Stomach (tissue), 9 donors: ENCODE results near the gene GPC6. TPM values are rescaled to one million over a fixed set of nuclear protein-coding genes. Genes with fewer than 3 reads are reported as not detected.

Experiments
- DNase-seq, 2 donors: peaks; one replicate each; pipeline versions ENCODE4 v3.0.0 to v3.0.0-alpha.2; 2013 to 2019
- H3K27ac ChIP-seq, 5 donors: fragments of 200-600 bp in 4 of 5; sonication (generic) in 4 of 5; one replicate each; pipeline ENCODE4 v1.5.1; 2013 to 2019; ENCODE audit warnings: mild to moderate bottlenecking in 1 of 5, moderate library complexity in 1 of 5
- H3K27me3 ChIP-seq, 3 donors: fragments of 200-600 bp; sonication (generic); one replicate each; pipeline ENCODE4 v1.5.1; 2017 to 2019; ENCODE audit warnings: mixed run types in 1 of 3
- H3K36me3 ChIP-seq, 4 donors: fragments of 200-600 bp; sonication (generic); 1 replicate in 3 of 4; 2 replicates in 1 of 4; pipeline ENCODE4 v1.5.1; 2016 to 2019
- H3K4me1 ChIP-seq, 4 donors: fragments of 200-600 bp; sonication (generic); one replicate each; pipeline ENCODE4 v1.5.1; 2016 to 2019
- H3K4me3 ChIP-seq, 4 donors: fragments of 200-600 bp; sonication (generic) in 3 of 4; one replicate each; pipeline ENCODE4 v1.5.1; 2016 to 2019; ENCODE audit warnings: mild to moderate bottlenecking in 1 of 4
- H3K9me3 ChIP-seq, 4 donors: fragments of 200-600 bp; sonication (generic); one replicate each; pipeline ENCODE4 v1.5.1; 2016 to 2019
- CTCF ChIP-seq, 7 experiments: fragments of 450-650 bp in 4 of 7; fragments of 200-600 bp in 3 of 7; sonication (generic) in 3 of 7; IDR thresholded peaks; one replicate each; pipeline ENCODE4 v1.5.1; 2016 to 2019; ENCODE audit warnings: antibody characterized with exemption in 7 of 7, control low read depth in 2 of 7, mild to moderate bottlenecking in 1 of 7
- EP300 ChIP-seq: sonication (generic); formaldehyde crosslinking; IDR thresholded peaks from one replicate; pipeline ENCODE4 v1.6.1; 2017; ENCODE audit warnings: antibody characterized with exemption
- POLR2A ChIP-seq, 4 donors: fragments of 450-650 bp; IDR thresholded peaks; one replicate each; pipeline ENCODE4 v1.6.1; 2016; ENCODE audit warnings: antibody characterized with exemption in 4 of 4, control low read depth in 2 of 4, mild to moderate bottlenecking in 1 of 4, moderate library complexity in 1 of 4
- POLR2AphosphoS5 ChIP-seq, 3 donors: sonication (generic); formaldehyde crosslinking; IDR thresholded peaks; one replicate each; pipeline ENCODE4 v1.6.1; 2016; ENCODE audit warnings: antibody characterized with exemption in 3 of 3
- WGBS, 5 donors: extraction: QIAGEN DNeasy Blood & Tissue Kit in 3 of 5; methylation state at CpG; one replicate each; pipeline versions ENCODE4 v1.1.5 to v1.1.7; 2013 to 2018; 5-methylcytosine and 5-hydroxymethylcytosine counted together
- intact Hi-C: fragments of 100-400 bp; cut with DNase I; formaldehyde crosslinking; loops from one replicate; pipeline ENCODE4 v1.15.1; 2023; ENCODE audit warnings: low total_unique reads
- polyA plus RNA-seq, 3 donors: library from polyadenylated mRNA; stranded (reverse); fragments of 200-250 nt; gene quantifications; one replicate each; pipeline ENCODE4 v1.2.3, GENCODE V29; 2013
- total RNA-seq, 5 donors: library from RNA; depleted of rRNA; stranded (reverse); fragments of >200 nt; gene quantifications; one replicate each; pipeline versions ENCODE4 v1.1.0 to v1.2.3, GENCODE V29; 2014 to 2016
- donor health status: healthy with polysubstance abuse.
- donor health status: Bipolar disorder and iron deficiency.
- donor health status: healthy.

GPC6 gene
- total and polyA plus RNA-seq, 8 donors = 0.70 to 52.7 (median 5.6) TPM

- no peak for DNase-seq
- Histone ChIP-seq H3K4me1 (no peaks in the 10 kb centered on the region), H3K4me3 (no peak overlapping the region), H3K27ac (no peak overlapping the region), H3K9me3 (peaks cover 0 to 8% (median 2%) of the 10 kb centered on the region in 4 donors), H3K27me3 (no peaks in the 10 kb centered on the region), H3K36me3 (no peaks in the 10 kb centered on the region)
- no peak for TF ChIP-seq EP300
- intact Hi-C loops = no loop called here
- WGBS, 5 donors = 38 to 65% (median 43%) methylated on average over 3 of the region's 3 CpGs
Observed at GRCh38 chr13:93721483-93721882, 494.9 kb downstream of the GPC6 start.

- no peak for DNase-seq
- no peaks in the 10 kb centered on the region for H3K4me1 ChIP-seq
- no peaks in the 10 kb centered on the region for H3K27me3 ChIP-seq
- WGBS, 5 donors = 57 to 79% (median 74%) methylated on average over 3 of the region's 3 CpGs
- H3K4me3 ChIP-seq = no peak overlapping the region
- intact Hi-C loops = no loop called here
- no peak overlapping the region for H3K27ac ChIP-seq
- no peaks in the 10 kb centered on the region for H3K36me3 ChIP-seq
- H3K9me3 ChIP-seq = peaks cover 0 to 8% (median 2%) of the 10 kb centered on the region in 4 donors
- TF ChIP-seq CTCF (IDR thresholded peaks at IDR 0.05) = no peak
- TF ChIP-seq POLR2AphosphoS5 (IDR thresholded peaks at IDR 0.05) = no peak
- no peak for TF ChIP-seq POLR2A (IDR thresholded peaks at IDR 0.05)
- no peak for TF ChIP-seq EP300
Observed at GRCh38 chr13:93723316-93723715, 496.7 kb downstream of the GPC6 start.

- DNase-seq = no peak
- H3K4me1 ChIP-seq = no peaks in the 10 kb centered on the region
- peaks cover 0 to 7% (median under 1%) of the 10 kb centered on the region in 4 donors for H3K9me3 ChIP-seq
- H3K27me3 ChIP-seq = no peaks in the 10 kb centered on the region
- TF ChIP-seq POLR2A (IDR thresholded peaks at IDR 0.05) = no peak
- no peak for TF ChIP-seq POLR2AphosphoS5 (IDR thresholded peaks at IDR 0.05)
- no peak for TF ChIP-seq EP300
- TF ChIP-seq CTCF (IDR thresholded peaks at IDR 0.05) = no peak
- no peak overlapping the region for H3K27ac ChIP-seq
- no peaks in the 10 kb centered on the region for H3K36me3 ChIP-seq
- no peak overlapping the region for H3K4me3 ChIP-seq
- 42 to 78% (median 64%) methylated on average over 1 of the region's 1 CpG for WGBS, 5 donors
- intact Hi-C loops = no loop called here
Observed at GRCh38 chr13:93724187-93724586, 497.6 kb downstream of the GPC6 start.

GRCh38 chr13:93726173-93726957 is 499.8 kb downstream of the GPC6 start:
- peaks cover 0 to 4% (median 0%) of the 10 kb centered on the region in 4 donors for H3K9me3 ChIP-seq
- TF ChIP-seq EP300 (no peak), POLR2AphosphoS5 (IDR thresholded peaks at IDR 0.05) (no peak), POLR2A (IDR thresholded peaks at IDR 0.05) (no peak), CTCF (IDR thresholded peaks at IDR 0.05) (no peak)
- no peaks in the 10 kb centered on the region for H3K36me3 ChIP-seq
- no peaks in the 10 kb centered on the region for H3K27me3 ChIP-seq
- 59 to 77% (median 70%) methylated on average over 6 of the region's 6 CpGs for WGBS, 5 donors
- H3K4me3 ChIP-seq = no peak overlapping the region
- no peak overlapping the region for H3K27ac ChIP-seq
- no peaks in the 10 kb centered on the region for H3K4me1 ChIP-seq
- intact Hi-C loops = no loop called here
- no peak for DNase-seq
